ENCODE data around the gene HMGB4.

The HMGB4 gene

DNA sequence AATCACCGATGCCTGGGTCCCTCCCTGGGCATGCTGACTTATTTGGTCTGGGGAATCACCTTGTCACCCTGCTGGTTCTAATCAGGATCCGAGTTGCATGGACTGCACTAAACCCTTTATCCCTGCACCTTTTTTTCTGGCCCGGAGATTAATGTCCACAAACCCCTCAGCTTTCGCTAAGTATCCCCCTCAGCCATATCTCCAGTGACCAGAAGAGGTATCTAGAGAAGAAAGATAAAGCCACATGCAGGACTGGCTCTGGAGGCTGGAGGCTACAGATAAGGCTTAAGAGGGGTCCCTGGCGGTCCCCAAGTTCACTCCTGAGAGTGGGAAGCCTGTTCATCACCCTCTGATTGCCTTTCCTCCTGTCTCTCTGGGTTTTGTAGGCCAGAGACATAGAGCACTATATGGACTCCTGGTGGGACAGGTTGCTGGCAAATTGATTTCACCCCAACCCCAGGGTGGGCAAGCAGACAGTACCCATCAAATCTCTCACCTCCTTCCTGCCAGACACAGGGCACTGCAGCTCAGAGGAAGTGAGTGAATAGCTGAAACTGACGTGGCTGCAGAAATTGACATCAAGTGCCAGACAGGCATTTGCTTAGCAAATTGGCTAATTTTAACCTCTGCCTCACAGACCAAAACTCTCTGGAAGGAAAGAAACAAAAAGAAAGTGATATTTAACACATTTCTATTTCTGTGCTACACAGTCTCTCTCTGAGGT lies 38.8 kb downstream of the HMGB4 start:
- no peak for DNase-seq

- DNase-seq, result no peak
Measured at GRCh38 chr1:33903210-33903589, 39.3 kb downstream of the HMGB4 start.

GRCh38 chr1:33905241-33905640 lies 41.4 kb downstream of the HMGB4 start:
- DNase-seq, result no peak

DNA sequence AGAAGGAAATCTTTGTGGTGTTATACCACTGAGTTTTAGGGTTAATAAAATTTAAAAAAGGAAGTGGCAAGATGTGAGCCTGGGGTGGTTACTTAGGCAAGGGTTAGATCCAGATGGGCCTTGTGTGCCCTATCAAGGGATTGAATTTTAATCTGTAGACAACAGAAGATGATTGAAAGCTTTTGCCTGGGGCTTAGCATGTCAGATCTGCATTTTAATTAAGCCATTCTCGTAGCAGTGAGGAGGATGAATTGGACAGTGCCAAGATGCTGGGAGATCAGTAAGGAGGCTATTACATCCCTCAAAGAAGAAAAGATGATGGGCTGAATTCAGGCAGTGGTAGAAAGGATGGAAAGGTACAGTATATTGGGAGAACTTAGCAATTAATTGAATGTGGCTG lies 42.3 kb downstream of the HMGB4 start:
- DNase-seq, result no peak

DNA sequence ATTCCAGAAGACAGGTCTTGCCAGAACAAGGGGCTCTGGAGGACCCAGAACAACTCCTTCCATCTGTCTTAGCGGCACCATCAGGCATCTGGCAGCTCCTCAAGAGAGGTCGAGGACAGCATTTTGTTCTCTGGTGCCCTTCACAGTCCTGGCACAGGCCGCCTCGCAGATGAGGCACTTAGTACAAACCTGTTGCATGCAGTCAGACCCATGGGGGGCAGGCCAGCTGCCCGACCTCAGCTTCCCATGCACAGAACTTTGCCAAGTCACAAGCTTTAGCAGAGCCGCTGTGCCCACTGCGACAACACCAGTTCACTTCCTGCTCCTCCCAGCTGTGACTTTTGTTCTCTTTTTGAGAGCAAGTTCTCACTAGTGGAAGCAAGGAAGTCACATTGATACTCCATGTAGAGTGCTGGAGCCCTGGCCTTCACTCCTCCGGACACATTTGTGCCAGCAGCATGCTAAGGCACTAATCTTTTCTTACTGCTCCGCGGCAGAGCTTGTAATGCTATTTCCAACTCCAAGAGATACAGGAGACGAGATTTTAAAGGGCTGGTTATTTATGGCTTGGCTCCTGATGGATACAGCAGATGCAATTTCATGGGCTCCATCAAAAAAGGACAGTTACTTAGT lies 44.6 kb downstream of the HMGB4 start:
- DNase-seq, result no peak

Data from CD4-positive, alpha-beta T cell treated with Interleukin-1 beta for 1 hour (primary cell).